GM18519 (cell line): ENCODE data around the gene TRIL.

Source experiments
- ATAC-seq: cut with Tn5 transposase; IDR thresholded peaks from one replicate; pipeline ENCODE4 v1.9.1; 2021; ENCODE audit warnings: mild to moderate bottlenecking, moderate library complexity; ENCODE audit not compliant: unreplicated experiment, low FRiP score

TRIL gene, protein sequence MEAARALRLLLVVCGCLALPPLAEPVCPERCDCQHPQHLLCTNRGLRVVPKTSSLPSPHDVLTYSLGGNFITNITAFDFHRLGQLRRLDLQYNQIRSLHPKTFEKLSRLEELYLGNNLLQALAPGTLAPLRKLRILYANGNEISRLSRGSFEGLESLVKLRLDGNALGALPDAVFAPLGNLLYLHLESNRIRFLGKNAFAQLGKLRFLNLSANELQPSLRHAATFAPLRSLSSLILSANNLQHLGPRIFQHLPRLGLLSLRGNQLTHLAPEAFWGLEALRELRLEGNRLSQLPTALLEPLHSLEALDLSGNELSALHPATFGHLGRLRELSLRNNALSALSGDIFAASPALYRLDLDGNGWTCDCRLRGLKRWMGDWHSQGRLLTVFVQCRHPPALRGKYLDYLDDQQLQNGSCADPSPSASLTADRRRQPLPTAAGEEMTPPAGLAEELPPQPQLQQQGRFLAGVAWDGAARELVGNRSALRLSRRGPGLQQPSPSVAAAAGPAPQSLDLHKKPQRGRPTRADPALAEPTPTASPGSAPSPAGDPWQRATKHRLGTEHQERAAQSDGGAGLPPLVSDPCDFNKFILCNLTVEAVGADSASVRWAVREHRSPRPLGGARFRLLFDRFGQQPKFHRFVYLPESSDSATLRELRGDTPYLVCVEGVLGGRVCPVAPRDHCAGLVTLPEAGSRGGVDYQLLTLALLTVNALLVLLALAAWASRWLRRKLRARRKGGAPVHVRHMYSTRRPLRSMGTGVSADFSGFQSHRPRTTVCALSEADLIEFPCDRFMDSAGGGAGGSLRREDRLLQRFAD

DNA sequence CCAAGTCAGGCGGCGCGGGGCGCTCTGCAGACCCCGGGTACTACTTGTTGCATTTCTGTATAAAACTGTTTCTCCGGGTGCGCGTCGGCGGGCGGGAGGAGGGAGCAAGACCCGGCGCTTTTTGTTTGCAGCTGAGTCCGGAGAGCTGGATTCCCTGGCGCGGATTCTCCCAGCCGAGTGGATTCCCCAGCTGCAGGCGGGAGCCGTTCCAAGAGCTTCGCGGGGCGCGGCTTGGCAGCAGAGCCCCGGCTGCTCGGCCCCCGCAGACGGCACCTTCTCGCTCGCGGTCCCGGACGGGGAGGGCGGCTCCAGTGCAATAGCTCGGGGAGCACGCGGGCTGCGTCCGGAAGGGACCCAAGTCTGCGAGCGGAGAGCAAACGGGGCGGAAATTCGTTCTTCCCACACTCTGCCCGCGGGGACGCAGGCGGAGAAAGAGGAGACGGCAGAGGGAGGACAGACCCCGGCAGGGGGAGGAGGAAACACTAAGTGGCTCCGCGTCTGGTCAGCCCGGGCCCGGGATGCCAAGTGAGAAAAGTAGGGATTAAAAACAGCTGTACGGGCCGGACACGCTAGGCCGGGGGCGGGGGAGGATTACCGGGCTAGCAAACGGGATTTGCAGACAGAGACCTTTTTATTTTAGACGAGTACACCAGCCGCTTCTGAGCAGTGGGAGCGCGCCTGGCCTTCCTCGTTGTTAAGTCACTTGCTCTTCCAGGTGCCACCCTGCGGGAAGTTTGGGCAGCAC, at the start of gene TRIL:
Gene TRIL (minus strand): TSS at position 96 of the 745 bp plus-strand sequence. CDS start 284 bp downstream, outside the sequence.
- no peak for ATAC-seq

DNA sequence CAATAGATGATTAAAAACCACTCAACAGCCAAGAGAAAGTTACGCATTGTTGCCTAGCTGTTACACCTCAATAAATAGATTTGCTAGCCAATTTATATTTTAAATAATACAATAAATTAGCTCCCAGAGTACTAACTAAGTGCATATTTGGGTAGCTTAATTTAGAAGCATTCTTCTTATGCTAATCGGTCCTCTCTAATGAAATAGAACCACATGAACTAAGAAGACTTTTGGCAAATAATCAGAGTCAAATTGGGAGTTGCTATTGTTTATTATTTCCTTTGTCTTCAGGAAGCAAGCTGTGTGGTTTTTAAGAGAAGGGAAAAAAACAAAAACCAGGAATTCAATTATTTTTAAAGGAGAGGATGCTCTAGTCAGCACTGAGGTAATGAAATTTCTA, 49.0 kb upstream of the TRIL start:
- no peak for ATAC-seq

DNA sequence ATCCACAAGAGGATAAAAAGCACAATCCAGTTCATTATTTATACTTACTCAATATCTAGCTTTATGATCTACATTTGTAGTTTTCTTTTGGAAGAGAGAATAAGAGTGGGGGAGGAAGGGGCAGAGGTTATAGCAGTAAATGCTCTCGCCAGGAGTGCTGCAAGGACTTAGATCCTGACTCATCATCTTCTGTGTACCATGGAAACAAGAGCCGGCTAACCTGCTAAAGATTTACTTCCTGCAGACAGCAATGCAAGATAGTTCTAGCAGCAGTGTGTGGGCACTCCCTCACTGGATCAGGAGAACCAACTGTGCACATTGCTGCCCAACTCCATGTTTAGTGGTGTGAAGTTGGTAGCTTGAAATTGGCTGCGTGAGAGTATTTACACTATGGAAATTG, 47.7 kb upstream of the TRIL start:
- ATAC-seq: no peak

DNA sequence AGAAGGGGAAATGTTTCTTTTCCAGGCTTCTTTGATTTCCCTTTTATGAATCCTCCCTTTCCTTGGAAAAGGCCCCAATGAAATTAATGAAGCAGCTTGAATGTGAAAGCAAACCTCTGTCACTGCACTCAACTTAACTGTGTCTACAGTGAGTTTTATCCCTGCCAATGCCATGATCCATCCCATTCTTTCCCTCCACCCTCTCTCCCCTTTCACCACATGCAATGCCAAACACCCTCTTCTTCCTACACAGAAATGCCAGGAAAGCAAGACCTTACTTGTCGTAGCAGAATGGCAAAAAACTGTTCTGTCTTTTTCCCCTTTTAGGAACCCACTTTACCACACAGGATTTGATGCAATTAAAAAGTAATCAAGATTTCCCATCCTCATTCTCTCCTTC, 47.3 kb upstream of the TRIL start:
- no peak for ATAC-seq

DNA sequence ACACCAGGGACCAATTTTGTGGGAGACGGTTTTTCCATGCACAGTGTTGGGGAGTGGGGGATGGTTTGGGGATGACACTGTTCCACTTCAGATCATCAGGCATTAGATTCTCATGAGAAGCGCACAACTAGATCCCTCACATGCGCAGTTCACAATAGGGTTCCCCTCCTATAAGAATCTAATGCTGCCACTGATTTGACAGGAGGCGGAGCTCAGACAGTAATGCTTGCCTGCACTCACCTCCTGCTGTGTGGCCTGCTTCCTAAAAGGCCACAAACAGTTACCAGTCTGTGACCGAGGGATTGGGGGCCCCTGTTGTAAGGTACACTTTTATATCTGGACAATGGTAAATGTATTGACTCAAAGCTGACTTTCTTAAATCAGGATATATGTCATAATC, 45.6 kb upstream of the TRIL start:
- ATAC-seq: no peak

DNA sequence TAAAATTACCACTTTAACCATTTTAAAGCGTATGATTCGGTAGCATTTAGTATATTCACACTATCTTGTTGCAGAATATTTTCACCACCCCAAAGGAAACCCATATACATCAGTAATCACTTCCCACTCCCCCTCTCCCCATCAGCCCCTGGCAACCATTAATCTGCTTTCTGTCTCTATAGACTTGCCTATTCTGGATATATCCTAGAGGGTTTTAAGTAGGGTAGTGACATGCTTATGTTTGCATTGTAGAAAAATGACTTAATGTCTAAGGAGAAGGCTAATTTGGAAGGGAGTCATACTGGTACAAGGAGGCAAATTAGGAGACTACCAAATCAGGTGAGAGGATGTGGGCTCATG, 42.6 kb upstream of the TRIL start:
- no peak for ATAC-seq

DNA sequence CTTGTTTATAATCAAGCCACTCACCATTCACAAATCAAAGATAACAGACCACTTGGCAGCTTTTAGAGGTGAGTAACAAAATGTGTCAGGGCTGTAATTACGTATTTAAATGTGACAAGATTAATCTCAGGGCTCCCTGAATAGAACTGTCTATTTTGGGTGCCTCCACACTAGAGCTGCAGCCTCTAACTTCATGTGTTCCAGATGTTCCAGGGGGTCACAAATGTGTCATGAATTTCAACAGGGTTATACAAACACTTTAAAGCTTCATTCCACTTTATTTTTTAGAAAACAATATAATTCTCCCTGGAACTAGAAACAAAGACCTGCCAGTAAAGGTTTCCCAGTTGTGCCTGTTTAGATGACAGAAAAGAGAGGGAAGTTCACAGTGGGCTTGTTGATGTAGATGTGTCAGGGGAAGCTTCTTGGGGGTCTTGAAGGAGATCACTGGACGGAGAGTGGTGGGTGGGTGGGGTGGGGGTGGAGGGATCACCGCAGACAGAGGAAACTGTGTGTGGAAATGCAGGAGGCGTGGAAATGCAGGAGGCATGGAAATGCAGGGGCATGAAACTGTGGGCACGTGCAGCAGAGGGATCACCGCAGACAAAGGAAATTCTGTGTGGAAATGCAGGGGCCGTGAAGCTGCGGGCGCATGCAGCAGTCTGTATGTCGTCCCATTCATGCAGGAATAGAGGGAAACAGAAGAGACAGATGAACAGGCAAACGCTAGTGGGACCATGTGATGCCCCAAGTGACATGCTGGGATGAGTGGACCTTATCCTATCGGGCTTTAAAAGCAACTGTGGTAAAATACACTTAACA, 42.0 kb upstream of the TRIL start:
- no peak for ATAC-seq

DNA sequence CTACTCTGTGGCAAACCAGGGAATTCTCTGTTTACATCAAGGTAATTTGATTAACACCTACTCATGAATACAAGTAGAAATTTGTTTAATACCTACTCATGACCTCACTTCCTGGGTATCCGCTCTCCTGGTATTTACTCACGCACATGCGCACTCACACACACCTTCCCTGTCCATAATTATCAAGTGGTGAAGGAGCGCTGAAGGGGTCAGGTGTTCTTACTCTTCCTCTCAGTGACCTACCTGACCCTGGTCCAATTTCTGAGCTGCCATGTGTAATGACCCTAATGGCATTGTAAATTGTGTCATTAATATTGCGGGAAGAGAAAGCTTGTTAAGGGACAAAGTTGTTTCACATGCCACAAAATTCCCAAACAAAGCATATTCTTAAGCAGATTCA, 41.3 kb upstream of the TRIL start:
- ATAC-seq: no peak

DNA sequence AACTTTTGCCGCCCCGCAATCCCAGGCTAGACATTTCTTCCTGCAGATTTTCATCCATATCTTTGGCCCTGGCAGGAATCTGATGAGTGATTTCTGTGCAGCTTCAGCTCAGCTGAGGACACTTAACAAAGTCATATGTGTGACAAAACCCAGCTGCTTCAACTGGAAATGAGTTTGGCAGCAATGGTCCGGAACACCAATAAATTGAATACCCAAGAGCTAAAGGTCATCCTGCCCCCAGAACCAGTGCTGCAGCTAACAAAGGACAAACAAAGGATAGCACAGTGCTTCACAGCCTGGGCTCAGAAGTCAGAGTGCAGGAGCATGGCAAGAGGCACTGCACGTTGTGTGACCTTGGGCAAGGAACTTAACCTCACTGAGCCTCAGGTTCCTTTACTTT, 40.0 kb upstream of the TRIL start:
- ATAC-seq: no peak

DNA sequence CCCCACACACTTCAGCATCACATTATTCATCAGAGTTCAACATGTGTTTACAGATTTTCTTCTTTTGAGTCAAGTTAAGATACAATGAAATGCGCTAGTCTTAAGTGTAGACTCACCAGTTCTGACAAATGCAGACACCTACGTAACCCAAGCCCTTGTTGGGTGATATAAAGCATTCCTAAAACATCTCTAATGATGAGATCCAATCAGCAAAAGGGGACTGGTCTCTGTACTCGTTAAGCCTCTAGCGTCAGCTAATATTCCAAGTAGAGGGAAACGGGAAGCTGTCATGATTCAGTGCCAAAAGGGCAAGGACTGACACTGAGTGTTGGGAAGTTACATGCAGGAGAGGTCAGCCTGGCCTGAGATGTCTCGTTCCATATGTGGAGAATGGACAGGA, 38.7 kb upstream of the TRIL start:
- ATAC-seq: no peak

DNA sequence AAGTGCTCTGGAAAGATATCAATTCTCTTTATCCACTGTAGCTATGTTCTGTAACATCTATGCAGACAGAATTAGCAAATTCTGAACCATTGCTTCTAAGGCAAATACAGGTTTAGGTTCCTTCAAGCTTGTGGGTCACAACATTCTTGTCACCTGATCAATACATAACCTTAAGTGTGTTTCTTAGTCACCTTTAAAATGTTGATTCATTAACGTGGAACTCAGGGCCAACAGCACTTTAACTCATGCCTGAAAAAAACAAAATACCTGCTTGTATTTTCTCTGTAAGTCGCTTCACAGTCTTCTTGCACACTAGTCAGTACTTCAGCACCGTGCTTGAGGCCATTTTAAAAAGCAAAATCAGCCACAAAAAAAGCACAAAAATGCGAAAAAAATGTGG, 35.2 kb upstream of the TRIL start:
- no peak for ATAC-seq

DNA sequence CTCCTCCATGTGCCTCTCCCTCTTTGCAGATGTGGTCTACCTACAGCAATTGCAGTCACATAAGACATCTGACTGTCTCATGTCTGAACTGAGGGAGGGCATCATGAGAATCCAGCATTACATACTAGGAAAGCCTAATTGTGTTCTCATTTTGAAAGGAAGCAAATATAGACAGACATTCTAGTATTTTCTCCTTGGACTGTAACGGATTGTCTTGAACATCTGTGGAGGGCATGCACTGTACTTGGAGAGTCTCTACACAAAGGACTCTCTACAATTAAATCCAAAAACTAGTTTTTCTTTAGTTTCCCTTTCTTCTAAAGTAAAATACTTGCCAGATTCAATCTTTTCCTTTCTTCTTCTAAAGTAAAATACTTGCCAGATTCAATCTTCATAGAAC, 34.7 kb upstream of the TRIL start:
- ATAC-seq: no peak

DNA sequence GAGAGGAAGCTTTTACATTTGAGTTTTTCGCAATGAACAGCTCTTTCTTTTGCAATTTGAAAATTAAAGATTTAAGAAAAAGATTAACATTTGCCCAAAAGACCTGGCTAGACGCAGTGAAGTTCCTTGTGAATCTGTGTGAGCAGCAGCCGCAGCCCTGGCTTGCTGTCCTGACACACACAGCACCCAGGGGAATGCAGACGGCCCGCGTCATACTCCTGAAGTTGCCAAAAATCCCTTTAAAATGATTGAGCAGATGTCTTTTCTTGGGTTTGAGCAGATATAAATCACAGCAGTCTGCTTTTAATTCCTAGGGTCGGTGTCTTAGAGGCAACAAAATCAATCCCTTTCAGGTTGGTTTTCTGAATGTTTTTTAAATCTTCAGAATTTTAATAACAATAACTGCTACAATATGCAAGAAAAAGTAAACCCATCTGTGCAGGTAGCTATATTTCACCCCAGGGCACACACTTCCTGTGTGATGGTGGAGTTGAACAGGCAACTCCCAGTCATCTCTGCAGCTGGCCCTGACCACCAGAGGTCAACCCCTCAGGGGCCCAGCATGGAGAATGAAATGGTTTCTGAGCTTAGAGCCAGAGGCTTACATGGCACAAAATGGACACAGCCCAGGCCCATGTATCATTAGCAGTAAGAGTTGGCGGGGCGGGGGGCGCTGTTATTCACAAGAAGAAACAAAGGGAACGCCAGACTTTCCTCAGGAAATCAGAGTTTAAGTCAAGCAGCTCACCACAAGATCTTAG, 32.2 kb upstream of the TRIL start:
- no peak for ATAC-seq

DNA sequence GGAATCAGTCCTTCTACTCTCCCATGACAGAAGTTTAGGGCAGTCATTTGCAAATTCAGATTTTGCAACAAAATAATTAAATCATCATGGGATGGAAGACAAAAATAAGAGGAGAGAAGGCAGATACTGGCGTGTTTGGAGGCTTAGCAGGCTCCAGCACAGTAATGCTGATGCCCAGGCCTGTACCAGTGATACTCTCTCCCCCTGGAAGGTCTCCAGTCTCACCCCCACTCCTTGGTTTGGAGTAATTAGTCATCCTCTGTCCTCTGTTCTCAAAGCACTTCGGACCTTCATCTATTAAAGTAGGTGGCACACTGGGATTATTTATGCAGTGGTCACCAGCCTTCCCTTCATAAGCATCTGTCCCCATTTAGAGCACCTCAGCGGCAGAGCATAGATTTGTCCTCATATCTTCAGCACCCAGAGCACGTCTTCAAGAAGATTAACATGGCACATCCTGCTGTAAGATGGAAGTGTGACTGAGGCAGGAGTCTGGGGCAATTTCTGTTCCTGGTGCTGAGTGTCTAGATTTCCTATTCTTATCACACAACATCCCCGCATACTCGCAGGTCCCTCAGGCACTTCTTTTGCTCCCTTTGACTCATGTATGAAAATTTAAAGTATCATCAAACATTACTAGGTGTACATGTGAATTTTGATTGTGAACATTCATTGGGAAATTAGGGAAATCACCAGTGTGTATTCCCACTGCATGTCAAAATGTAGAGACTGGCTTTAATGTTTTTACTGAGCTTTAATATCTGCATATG, 31.3 kb upstream of the TRIL start:
- ATAC-seq: no peak

DNA sequence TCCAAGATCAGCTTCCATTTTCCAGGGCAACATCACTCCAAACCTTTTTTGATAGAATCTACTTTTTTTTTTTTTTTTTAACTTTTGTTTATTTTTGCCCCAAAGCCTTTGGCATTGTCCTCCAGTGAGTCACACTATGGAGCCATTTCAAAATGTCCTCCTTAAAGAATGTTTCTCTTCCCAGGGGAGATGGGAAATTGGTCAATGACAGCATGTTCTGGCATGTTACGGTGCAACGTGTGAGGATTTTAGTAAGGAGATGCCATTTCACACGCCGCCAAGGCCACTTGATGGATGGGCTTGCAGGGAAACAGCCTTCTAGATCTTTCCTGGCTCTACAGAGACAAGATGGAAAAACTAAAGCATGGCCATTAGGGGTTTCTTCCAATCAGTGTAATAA, 30.7 kb upstream of the TRIL start:
- no peak for ATAC-seq

DNA sequence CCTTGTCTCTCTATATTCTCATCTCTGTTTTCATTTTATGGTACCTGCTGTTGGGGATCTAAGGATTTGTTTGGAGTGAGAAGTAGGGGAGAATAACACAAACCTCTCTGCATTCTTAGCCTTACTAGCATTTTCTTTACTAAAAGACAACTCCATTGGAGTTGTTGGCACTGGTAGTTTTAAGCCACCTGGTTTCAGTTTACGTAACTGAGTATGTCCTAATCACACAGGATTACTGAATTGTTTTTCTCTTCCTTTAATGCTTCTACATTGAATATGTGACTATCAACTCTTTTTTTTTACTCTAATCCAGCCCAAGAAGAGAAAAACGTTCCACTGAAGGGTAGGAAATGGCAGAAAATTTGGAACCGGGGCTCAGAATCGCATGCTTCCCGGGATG, 30.0 kb upstream of the TRIL start:
- ATAC-seq: no peak

DNA sequence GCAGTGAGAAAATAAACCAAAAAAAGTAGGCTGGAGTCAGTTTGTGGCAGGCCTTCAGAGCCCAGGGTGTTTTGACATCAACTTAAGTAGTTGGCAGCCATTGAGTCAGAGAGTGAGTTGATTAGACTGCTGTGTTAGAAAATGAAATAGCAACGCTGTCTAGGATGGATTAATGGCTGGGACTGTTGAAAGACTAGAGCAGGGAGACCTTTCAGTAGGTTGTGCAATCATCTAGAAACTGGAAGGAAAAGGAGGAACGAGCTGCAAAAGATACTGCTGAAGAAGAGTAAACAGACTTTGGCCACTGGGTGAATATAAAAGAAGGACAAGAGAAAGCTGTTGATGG, 28.6 kb upstream of the TRIL start:
- no peak for ATAC-seq

DNA sequence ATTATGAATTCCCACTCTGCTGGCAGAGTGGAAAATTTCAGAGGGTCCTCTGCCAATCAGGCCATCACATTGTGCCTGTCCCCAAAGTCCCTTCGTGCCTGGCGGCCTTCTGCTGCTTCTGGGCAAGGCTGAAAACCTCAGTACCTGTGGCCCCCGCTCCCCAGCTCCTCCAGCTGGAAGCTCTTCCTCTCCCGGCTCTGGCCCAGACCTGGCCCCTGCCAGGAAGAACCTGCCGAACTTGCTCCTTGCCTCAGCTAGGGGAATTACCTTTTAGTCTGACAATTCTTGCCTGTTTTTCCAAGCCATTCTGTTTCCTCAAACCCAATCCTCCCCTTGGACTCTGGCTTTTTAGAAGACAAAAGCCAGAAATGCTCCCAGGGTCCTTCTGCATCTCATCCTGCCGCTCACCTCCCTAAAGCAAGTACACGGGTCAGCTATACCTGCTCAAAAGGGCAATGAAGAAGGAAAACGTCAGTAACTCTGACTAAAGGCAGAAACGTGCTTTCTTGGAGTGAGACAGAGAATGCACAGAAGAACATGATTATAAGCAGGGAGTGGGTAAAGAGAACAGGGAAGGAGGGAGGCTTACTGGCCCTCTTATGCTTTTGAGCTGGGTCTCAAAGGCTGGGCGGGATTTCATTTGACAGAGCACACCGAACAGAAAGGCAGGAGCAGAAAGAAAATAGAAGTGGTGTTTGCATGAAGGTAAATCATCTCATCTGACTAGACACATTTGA, 28.1 kb upstream of the TRIL start:
- no peak for ATAC-seq
